SKM-1 (cell line): ENCODE results near the gene HECW1.
"Not testable (repeated sequence)": the region's sequence is repeated elsewhere in the genome, so short reads cannot be mapped to it uniquely, and the experiment has no call there.

Source experiments
- DNase-seq: peaks from one replicate; lab custom pipeline; 2025; ENCODE audit not compliant: unreplicated experiment; lab: John Stamatoyannopoulos, UW

HECW1 gene

DNA sequence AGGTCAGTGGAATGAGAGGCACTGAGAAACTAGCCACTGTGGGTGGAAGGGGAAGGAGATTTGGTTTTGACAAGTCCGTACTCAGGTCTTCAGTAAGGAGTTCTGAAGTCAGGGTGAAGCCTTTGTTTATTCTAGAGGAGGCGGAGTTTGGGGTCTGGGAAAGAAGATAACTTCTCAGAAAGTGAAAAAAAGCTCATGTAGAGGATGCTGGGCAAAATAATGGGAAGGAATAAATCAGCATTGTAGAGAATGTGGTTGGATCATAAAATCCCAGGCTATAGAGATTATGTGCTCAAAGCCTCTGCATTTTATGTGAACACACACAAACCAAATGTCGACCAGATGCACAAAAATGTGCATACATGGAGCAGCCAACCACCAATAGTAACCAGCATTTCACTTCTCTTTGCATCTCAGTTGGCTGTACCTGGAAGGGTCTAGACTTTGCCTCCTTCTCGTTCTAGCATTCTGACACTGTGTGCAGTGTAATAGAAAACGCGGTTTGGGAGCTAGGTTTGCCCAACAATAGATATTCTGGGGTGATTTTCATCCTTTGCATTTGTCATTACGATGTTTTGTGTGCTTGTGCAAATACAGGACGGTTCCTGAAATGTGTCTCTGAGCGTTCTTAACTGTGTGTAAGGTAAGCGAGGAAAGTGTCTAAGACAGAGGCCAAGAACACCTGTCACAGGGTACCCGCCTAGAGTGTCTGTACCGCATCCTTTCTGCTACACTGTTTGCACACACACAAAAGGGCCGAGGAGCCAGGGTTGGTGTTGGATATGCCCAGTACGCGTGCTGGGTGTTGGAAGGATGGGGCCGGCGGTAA is 603 bp upstream of the HECW1 start:
- no peak for DNase-seq

DNA sequence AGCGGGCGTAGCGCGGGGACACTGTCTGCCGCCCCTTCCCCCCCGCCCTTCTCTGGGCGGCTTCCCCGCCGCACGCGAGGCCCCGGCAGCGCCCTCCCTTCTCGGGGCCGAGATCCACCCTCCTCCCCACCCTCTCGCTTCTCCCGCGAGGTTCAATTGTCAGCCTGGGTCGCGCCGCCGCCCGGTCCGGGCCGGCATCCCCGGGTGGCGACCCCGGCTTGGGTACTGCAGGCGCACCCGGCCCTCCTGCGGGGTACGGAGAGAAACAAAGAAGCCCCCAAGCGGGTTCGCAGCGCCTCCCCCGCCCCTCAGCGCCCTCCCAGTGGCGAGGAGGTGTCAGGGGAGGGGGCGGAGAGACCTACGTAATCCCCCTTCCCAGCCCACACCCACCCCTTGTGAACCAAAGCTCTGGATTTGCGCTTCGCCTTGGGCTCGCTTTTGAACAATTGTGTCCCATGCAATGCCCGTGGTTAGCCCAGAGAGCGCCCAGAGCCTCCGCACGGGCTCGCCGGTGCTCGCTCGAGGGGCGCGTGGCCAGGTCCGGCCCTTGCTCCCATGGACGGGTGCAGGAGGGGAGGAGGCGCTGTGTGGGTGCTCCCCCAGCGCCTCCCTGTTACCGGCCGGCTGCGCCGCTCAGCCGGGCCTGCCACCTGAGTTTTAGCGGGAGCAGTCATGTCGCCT is 634 bp downstream of the HECW1 start:
- no peak for DNase-seq

DNA sequence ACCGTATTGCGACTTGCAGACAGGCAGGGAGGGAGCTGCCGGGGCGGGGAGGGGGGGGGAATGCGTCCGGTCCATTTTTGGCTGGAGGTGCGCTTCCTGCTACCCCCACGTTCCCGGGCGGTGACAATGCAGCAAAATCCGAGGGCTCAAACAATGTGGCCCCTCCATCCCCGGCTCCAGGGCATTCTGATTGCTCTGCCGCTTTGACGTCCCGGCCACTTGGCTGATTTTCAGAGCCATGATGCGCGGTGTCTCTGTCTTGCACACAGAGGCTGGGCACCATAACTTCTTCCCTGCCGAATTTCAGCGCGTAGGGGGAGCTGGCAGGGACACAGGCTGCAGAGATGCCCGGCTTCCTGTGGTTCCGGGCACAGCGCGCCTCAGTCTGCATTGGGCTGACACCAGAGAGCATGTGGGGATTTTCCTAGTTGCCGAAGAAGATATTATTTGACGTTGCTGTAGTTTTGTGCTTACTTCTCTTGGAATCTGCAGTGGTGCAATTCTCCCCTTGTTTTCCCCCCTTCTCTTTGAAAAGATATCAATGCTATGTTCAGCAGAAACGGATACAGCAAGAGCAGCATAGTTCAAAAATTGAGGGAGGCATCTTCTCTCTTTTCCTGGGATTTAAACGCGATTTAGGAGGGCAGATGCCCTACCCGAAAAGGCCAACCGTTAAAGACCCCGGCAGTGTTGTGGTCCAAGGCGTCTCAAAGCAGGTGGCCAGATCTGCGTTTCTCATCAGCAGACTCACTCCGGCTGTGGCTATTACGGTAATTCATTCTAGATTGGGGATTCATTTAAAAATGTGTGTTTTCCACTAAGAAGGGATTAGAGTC is 1.4 kb downstream of the HECW1 start:
- DNase-seq: no peak

DNA sequence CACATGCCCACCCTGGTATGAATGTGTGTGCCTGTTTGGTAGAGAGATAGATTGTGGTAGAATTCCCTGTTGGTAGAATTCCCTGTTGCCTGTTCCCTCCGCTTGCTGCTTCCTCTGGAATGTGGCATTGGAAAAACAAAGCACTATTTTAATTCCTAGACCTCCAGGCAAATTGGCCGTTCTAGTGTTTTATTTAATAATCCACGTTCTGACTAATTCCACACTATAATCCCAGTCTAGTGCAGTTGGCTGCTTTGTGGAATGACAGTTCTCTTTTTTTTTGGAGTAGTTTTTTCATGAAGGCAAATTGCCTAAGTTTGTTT is 2.0 kb downstream of the HECW1 start:
- DNase-seq: no peak

DNA sequence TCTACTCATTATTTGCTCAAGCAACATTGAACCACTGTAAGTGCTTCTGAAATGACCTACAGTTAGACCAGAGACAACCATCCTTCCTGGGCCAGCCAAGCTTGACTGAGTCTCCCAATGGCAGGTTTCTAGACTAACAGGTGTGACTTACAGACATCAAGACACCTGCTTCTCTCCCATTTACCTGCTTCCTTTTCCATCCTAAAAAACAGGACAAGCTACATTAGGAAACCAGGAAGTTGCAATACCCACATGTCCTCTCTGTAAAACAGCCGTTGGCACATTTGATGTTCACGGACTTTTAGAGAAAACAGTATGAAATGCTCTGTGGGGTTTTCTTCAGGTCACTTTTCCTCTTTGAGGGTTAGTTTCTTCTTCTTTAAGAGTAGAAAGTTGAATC is 4.0 kb downstream of the HECW1 start:
- no peak for DNase-seq

DNA sequence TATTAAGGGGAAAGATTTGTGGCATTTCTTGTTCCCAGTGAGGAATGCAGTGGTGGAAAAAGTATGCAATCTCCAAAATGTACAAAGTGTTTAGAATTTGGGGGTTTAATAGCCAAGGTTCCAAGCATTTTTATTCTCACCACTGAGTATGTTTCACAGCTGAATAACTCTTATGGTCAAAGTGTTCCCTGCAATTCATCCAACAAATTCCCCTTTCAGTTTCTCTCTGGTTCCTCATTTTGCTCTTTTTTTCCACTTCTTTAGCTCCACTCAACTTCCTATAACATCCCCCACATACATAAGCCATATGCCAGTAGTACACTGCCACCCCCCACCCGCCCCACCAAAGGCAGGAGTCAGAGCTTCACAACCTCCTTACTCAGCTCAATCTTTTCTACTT is 4.6 kb downstream of the HECW1 start:
- no peak for DNase-seq

DNA sequence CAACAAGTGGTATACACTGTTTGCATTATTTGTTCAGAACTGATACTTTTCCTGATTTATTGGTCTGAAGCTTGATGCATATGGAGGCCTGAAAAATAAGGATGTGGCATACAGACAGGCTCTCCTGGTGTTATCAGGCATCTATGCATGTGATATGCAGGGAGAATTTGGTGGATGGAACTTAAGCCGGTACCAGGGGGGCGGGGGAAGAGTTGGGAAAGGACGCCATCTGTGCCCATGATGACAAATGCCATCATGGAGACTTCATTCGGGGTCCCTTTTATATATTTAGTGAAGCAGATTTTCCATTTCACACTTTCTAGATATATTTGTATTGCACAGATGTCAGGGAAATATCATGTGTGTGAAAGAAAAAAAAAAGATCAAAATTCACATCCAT is 5.4 kb downstream of the HECW1 start:
- DNase-seq: no peak

DNA sequence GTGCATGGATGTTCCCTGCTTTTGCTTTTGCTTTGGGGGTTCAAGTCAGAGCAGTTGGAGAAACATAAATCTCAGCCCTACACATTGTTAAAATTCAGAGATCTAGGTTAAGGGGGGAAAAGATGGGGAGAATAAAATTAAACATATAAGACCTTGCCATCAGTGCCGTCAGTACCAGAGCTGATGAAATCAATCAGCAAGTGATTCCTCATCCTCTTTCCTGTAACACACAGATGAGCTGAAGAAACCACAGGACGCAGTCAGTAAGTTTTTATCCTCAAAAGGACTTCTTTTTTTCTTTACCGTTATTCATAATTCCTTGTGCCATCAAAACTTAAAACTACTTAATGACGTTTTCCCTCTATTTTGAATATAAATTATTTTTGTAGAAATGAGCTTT is 5.9 kb downstream of the HECW1 start:
- DNase-seq: no peak

DNA sequence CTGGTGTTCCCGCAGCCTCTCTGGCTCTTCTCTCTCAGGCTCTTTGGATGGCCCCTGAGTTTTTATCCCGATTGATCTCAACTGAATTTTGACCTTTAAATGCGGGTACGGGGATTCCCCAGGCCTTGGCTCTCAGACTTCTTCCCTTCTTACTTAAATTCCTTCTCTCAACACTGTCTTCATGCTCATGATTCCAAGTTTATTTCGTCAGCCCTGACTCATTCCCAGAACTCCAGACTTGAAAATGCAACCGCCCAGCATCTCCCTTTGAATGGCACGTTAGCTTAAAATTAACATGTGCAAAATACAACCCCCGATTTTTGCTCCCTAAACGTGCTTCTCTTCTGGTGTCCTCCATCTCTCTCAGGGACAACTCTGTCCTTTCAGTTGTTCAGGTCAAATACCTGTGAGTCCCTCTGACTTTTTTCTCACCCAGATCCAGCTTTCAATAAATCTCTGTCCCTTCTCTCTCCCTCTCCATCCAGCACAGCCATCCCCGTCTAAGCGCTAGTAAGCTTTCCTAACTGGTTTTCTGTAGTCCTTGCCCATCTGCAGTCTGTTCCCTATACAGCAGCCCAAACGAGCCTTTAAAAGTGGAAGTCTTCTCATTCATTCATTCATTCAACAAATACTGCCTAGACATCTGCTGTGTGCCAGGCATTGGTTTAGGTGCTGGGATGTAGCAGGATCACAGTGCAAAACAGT is 7.1 kb downstream of the HECW1 start:
- no peak for DNase-seq

DNA sequence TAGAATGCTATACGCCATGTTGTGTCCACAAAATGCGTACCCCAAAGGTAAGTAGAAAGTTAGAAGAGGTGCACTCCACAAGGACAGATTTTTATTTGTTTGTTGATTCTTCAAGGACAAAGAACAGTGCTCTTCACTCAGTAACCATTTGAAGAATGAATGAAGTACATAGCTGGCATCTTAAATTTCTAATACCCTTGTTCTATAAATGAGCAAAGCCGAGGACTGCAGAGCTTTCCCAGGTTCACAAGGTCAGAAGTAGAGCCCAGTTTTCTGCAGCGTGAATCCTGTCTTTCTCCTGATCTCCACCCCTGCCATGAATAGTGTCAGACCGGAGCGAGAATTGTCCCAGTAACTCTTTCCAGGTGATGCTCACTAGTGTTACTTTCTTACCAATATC is 9.5 kb downstream of the HECW1 start:
- no peak for DNase-seq

DNA sequence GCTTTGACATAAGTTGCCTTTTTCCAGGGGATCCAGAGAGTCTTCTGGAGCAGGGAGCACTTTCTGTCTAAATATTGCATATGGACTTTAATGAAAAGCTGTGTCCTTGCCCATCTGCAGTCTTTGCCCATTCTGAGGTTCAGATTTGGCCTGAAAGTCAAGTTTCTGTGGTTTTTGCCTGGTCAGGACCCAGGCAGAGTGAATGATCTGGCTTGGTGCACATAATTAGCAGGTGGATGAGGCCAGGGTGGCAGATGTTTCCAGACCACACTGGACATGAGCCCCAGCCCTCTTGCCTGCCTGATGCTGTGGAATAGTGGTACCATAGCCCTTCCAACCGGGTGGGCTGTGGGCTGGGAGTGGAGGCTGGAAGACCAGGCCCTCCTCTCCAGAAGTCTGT is 11.0 kb downstream of the HECW1 start:
- DNase-seq: no peak

DNA sequence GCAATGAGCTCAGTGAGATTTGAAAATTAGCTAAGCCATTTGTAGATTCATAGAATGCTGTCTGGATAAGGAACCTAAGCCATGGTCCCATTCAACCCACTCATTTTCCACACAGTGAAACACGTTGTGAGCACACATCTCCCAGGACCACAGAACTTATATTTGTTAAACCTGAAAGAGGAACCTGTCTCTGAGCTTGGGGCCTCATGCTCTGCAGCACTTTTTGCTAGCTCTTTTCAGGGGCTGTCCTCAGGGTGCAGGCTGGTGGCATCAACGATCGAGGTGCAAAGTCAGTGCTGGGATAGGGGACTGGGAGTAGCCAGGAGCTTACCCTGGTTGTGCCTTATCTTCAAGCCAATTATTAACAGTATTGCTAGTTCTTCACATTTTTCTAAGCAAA is 11.9 kb downstream of the HECW1 start:
- no peak for DNase-seq

DNA sequence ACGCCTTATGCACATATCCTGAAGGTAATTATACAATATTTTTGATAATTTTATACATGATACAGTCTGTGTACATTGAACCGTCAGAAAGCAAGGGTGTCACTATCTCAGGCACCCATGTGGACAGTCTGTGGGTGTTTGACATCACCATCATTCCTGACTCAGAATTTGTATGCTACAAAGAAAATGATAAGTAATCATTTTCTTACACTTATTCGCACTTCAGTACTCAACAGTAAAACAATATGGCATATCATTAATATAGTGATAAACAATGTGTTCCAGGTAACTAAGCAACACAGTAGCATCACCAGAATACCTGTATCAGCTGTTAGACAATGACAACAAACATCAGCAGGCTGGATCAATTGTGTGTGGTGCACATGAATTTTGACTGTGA is 17.9 kb downstream of the HECW1 start:
- no peak for DNase-seq

DNA sequence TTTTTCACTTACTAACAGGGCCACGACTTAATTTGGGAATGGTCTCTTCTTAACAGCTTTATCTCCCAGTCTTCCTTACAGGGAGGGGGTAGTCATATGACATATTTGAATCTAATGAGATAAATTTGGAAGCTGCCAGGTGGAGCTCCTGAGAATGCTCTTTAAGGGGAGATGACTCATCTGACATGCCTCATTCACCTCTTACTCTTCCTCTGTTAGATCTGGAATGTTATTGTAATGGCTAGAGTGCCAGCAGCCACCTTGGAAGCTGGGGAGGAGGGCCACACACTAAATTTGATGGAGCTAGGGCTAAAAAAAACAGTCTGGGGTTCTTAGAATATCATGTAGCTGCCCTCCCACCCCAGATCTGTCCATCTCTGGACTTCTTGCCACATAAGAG is 22.7 kb downstream of the HECW1 start:
- no peak for DNase-seq

DNA sequence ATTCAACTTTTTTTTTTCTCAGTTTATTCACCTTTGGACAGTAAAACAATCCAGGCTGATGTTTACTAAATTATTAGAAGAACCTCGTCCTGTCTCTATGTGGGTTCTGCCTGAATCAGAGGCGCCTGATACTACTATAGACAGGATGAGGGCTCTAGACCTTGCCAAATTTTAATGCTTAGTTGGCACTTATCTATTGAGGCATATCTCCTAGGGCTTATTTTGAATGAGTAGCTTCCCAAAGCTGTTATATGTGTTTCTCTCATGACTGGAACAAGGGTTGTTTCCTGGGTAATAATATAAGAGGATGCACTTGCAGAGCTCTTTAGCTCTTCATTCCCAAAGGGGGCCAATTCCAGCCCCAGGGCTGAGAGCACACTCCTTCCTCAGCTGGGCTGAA is 23.6 kb downstream of the HECW1 start:
- no peak for DNase-seq

DNA sequence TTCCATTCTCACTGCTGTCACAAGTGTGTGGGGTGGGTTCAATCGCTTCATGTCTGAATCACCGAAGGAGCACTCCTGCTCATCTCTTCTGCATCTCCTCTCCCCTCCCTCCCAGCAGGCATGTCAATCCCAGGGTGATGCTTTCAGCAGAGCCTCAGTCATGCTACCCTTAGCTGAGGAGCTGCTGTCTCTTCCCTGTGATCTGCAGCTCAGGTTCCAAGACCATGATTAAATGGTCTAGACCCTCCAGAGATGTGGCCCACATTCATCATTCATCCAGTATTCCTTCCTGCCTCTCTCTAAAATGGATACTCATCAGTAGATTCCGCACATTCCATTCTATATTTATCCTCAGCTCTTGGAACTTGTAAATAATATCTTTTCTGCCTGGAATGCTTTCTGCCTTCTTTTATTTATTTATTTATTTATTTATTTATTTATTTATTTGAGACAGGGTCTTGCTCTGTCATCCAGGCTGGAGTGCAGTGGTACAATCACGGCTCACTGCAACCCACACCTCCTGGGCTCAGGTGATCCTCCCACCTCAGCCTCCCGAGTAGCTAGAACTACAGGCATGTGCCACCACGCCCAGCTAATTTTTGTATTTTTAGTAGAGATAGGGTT is 24.8 kb downstream of the HECW1 start:
- not testable (repeated sequence) for DNase-seq

DNA sequence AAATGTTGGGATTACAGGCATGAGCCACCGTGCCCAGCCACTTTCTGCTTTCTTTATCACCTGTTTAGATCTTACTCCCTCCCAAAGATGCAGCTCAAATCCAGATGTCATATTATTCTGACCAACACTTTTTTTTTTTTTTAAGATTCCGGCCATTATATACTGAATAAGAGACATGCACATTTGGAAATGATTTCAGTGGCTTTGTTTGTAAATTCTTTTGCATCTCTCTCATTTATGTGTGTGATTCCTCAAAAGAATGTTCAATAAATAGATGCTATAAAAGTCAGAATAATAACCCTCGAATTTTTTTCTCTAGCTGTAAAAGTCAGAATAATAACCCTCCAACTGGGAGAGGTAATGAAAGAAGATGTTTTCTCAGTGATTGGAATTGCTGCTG is 25.4 kb downstream of the HECW1 start:
- no peak for DNase-seq

DNA sequence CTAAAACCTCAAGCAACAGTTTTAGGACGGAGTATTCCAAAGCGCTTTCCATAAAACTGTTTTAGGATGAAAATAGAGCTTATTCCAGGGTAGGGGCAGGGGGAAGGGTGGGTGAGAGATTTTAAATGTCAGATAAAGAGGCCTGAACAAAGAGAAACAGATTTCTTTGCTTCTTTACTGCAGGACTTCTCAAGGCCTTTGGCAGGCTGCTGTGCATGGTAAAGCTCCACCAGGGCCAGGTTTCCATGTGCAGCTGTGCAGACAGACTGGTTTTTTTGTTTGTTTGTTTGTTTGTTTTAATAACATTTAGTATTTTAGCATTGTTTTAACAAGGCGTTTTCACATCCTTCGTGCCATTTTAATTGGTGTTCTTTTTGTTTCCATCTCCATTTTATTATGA is 26.3 kb downstream of the HECW1 start:
- no peak for DNase-seq

DNA sequence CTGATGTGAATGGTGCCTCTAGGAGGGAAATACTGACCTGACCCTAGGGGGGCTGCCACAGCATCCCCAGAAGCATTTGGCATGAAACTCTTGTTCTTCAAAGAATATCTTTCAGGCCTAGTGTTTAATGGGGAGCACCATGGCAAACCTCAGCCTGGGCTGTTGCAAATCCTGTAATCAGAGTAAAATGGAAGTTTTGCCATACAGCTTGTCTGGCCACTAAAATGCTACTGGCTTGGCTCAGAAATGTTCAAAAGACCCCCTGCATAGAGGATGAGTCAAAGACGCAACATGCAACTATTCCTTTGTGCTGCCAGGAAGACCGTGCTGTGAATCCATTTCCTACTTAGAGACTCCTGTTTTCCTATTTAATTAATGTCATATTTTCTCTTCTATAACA is 26.7 kb downstream of the HECW1 start:
- DNase-seq: no peak

DNA sequence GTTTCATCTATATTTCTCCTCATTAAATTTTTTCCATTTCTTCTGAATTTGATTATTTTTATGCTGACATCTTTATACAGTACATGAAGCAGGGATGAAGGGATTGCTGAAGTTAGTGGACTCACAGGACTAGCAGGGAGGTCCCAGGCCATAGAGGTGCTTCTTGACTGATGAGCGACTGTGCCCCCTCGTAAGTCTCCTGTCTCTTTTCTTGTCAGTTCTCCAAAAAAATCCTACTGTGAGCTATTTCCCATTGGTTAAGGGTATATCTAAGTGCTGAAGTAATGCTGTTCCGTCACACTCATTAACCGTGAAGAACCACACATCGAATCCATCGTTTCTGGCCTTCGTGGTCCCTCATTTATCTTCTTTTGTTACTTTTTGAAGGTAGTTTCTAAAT is 27.7 kb downstream of the HECW1 start:
- DNase-seq: no peak

DNA sequence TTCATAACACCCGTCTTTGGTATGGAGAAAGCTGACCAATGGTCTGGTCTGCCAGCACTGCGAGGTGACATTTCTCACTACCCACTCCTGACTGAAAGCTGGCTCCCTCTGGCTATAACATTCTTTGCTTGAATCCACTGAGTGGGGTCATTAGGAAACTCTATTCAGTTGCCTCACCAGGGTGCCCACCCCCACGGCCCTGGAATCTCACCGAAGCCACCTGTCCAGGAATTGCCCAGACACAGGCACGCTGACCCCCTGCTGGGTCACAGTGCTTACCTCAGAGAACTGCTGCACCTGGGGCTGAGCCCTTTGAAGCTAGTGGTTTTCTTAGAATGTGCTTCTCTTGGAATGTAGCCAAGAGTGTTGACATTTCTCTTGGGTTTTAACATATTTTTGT is 28.6 kb downstream of the HECW1 start:
- no peak for DNase-seq
